ENCODE results near the gene MMP24OS. TPM values are rescaled to one million over a fixed set of nuclear protein-coding genes. Genes with fewer than 3 reads are reported as not detected.

Gene MMP24OS
- total and polyA plus RNA-seq, 10 of the 15 experiments (the other 5 are each of a cell fraction or from before 2014, with no cell fraction given) = 2.0 to 30.9 (median 10.9) TPM

DNA sequence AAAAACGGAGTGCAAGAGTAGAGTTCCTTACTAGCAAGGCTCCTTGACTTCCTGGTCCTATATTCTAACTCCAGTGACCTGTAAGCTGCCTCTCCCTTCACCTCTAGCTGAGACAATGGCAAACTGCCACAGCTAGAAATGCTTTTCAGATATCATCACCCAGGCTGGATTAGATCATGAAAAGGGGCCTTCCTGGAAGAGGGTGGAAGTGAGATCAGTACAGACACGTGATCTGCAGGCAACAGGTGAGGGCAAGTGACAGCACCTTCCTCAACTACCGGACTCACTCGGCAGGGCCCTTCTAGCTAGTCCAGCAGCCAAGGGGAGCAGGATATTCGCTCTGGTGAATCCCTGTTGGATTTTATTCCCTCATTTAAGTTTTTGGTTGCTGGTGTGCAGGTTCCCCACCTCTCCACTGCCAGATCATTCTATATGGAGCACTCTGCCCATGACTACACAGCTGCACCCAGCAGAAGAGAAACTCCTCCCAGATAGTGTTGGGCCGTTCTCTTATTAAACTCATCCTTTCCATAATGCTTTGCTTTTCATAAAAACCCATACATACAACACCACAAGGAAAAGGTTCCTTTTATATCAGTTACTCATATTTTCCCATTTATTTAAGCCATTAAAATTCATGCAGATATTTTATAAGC, 40.7 kb upstream of the MMP24OS start:
- RAD21 ChIA-PET (ENCODE audit: unreplicated experiment) = no interaction called here
- SMC1A ChIA-PET (ENCODE audit: uncharacterized antibody, unreplicated experiment) = interaction anchor here (0.6 kb wide), 1 partner anchor 117 kb away, joined by 3 read pairs; no protein-coding TSS in a partner anchor
- no peak for DNase-seq (ENCODE audit: low read depth, low spot score)
- in situ Hi-C loops (cut with MboI) = no loop called here
- Histone ChIP-seq H3K27ac (ENCODE audit: control insufficient read depth, insufficient read depth) (no peak overlapping the region), H4K20me1 (ENCODE audit: control insufficient read depth, insufficient read depth) (no peaks in the 10 kb centered on the region), H3K4me1 (ENCODE audit: control insufficient read depth, insufficient read depth, low read length) (no peaks in the 10 kb centered on the region), H3K4me2 (ENCODE audit: control insufficient read depth, insufficient read depth) (no peak overlapping the region), H2AFZ (ENCODE audit: control insufficient read depth, low read depth, low read length) (no peak overlapping the region), H3K9ac (ENCODE audit: control insufficient read depth, insufficient read depth, low read length) (no peak overlapping the region), H3K36me3 (ENCODE audit: control insufficient read depth in 2 of 2, insufficient read depth in 2 of 2, low read length in 1 of 2) (peaks cover 0 to 2% of the 10 kb centered on the region in 2 experiments; a peak in 1 of 4 replicates), H3K79me2 (ENCODE audit: control insufficient read depth, insufficient read depth, low read length) (no peaks in the 10 kb centered on the region), H3K4me3 (no peak overlapping the region), H3K9me3 (replicated peaks; ENCODE audit: control insufficient read depth, insufficient read depth, low read length) (no peaks in the 10 kb centered on the region), H3K27me3 (replicated peaks in 1 of 2; ENCODE audit: control insufficient read depth in 2 of 2, insufficient read depth in 2 of 2, low read length in 1 of 2) (no peaks in the 10 kb centered on the region)
- ATAC-seq = no peak
- POLR2A ChIA-PET = no interaction called here
- FAIRE-seq = no peak
- no TSS peak for BruUV-seq (replicated peaks)
- intact Hi-C loops (cut with micrococcal nuclease; ENCODE audit: unreplicated experiment) = no loop called here
- CTCF ChIA-PET = interaction anchor here (1.1 to 2.6 kb wide), 3 partner anchors 11 to 128 kb away, joined by 5 to 13 read pairs (median 6); no protein-coding TSS in a partner anchor
- 76% methylated on average over 6 of the region's 6 CpGs for WGBS (ENCODE audit: insufficient coverage, insufficient replicate concordance, low lambda C conversion rate, missing lambda C conversion rate)
- TF ChIP-seq BMI1 (IDR thresholded peaks at IDR 0.05; ENCODE audit: borderline replicate concordance) = no peak
- no peak for TF ChIP-seq ZBTB4 (CRISPR knock-in tag; IDR thresholded peaks at IDR 0.05)
- TF ChIP-seq RAD21 (IDR thresholded peaks at IDR 0.05; ENCODE audit: insufficient read depth, low read depth, low read length) = no peak
- TF ChIP-seq MYC (IDR thresholded peaks at IDR 0.05; ENCODE audit: insufficient read depth, insufficient read length, insufficient replicate concordance, low read length, severe bottlenecking) = no peak
- no peak for TF ChIP-seq KAT2A (conservative IDR thresholded peaks at IDR 0.05; ENCODE audit: control insufficient read depth, low read depth, low read length)
- no peak for TF ChIP-seq ZNF274 (IDR thresholded peaks at IDR 0.05; ENCODE audit: insufficient read depth, insufficient read length)
- no peak for TF ChIP-seq SUPT20H (IDR thresholded peaks at IDR 0.05; ENCODE audit: borderline replicate concordance, control insufficient read depth, low read depth, low read length)
- TF ChIP-seq, protein P1, sequence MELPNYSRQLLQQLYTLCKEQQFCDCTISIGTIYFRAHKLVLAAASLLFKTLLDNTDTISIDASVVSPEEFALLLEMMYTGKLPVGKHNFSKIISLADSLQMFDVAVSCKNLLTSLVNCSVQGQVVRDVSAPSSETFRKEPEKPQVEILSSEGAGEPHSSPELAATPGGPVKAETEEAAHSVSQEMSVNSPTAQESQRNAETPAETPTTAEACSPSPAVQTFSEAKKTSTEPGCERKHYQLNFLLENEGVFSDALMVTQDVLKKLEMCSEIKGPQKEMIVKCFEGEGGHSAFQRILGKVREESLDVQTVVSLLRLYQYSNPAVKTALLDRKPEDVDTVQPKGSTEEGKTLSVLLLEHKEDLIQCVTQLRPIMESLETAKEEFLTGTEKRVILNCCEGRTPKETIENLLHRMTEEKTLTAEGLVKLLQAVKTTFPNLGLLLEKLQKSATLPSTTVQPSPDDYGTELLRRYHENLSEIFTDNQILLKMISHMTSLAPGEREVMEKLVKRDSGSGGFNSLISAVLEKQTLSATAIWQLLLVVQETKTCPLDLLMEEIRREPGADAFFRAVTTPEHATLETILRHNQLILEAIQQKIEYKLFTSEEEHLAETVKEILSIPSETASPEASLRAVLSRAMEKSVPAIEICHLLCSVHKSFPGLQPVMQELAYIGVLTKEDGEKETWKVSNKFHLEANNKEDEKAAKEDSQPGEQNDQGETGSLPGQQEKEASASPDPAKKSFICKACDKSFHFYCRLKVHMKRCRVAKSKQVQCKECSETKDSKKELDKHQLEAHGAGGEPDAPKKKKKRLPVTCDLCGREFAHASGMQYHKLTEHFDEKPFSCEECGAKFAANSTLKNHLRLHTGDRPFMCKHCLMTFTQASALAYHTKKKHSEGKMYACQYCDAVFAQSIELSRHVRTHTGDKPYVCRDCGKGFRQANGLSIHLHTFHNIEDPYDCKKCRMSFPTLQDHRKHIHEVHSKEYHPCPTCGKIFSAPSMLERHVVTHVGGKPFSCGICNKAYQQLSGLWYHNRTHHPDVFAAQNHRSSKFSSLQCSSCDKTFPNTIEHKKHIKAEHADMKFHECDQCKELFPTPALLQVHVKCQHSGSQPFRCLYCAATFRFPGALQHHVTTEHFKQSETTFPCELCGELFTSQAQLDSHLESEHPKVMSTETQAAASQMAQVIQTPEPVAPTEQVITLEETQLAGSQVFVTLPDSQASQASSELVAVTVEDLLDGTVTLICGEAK (IDR thresholded peaks at IDR 0.05; ENCODE audit: borderline replicate concordance) = no peak
- TF ChIP-seq SPI1 (IDR thresholded peaks at IDR 0.05; ENCODE audit: borderline replicate concordance, insufficient read depth, low read depth, low read length) = no peak
